ENCODE results near the gene ATOH8.

GRCh38 chr2:85716346-85716914 lies 37.4 kb upstream of the ATOH8 start:
- no peak for TF ChIP-seq CTCF (IDR thresholded peaks at IDR 0.05)
- TF ChIP-seq POLR2A (IDR thresholded peaks at IDR 0.05), result no peak
- TF ChIP-seq POLR2AphosphoS5 (IDR thresholded peaks at IDR 0.05), result no peak
